HG03196 (cell line): Measurements from ENCODE around the gene NPAS3.

ENCODE experiments used
- ATAC-seq: cut with Tn5 transposase; IDR thresholded peaks from one replicate; pipeline ENCODE4 v1.9.1; 2021; ENCODE audit not compliant: unreplicated experiment

NPAS3 gene

GRCh38 chr14:33307691-33308251, 369.1 kb downstream of the NPAS3 start:
- ATAC-seq = no peak

- no peak for ATAC-seq
These were observed 370.4 kb downstream of the NPAS3 start for GRCh38 chr14:33309106-33309505.

DNA sequence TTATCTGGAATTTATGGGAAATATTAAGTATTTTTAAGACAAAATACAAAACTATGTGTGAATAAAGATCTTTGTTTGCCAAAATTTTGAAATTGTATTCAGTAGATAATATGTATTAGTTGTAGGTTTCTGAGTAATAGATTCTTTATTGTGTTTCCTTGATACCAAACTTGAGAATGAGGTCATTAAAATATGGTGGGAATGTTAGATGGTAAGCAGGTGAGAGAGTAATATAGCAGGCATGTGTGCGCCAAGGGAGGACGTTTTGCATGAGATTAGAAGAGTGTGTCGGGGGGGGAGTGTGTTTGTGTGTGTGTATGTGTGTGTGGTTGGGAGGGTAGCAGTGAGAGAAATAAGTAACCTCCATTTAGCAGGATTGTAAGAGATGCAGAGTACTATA, 376.5 kb downstream of the NPAS3 start:
- ATAC-seq = no peak

DNA sequence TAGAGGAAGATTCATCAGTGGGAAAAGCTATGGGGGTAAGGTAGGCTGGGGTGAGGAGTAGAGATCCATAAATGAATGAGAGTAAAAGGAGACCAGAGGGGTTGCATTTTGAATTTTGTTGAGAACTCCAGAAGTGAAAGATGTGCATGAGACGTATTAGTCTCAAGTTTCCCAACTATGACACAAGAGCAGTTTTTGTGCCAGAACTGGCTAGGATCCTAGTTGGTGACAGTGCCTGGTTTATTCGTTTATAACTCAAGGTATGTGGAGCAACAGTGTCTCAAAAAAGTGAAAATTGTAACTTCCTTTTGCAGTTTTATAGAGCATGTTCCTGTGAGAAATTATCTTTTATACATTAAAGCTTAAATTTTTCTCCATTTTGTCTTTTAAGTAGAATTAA, 377.0 kb downstream of the NPAS3 start:
- ATAC-seq = no peak

DNA sequence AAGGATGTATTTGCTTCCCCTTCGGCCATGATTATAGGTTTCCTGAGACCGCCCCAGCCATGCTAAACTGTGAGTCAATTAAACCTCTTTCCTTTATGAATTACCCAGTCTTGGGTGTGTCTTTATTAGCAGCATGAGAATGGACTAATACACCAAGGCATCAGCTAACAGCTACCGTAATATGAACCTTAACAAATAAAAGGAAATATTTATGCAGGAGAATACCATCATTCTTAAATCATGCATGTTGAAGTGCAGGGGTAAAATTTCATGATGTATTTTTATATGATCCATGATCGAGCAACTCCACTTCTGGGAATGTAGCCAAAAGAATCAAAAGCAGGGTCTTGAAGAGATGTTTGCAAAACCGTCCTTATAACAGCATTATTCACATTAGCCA, 379.0 kb downstream of the NPAS3 start:
- ATAC-seq = no peak

GRCh38 chr14:33323979-33324378, 385.3 kb downstream of the NPAS3 start:
- ATAC-seq = no peak

GRCh38 chr14:33331176-33331949, 392.7 kb downstream of the NPAS3 start:
- no peak for ATAC-seq

DNA sequence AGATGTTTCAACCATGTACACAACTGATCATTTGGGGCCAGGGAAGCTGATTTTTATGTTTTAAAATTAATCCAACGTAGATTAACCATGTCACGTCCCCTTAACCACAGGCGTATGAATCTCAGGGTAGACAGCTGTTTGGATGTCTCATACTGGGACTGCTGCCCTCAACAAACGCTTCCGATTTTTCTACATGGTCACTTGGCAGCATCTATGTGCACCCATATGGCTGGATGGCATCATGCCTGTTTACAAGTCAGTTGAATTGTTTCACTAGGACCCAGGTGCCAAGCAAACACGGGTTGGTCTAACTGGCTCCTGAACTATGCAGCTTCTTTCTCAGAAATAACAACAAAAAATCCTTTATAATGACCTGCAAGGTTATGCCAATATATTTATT, 393.8 kb downstream of the NPAS3 start:
- no peak for ATAC-seq

GRCh38 chr14:33335366-33335765, 396.7 kb downstream of the NPAS3 start:
- ATAC-seq = no peak

GRCh38 chr14:33342299-33342974, 403.8 kb downstream of the NPAS3 start:
- no peak for ATAC-seq

- no peak for ATAC-seq
These were observed 404.3 kb downstream of the NPAS3 start for GRCh38 chr14:33343016-33343415.

DNA sequence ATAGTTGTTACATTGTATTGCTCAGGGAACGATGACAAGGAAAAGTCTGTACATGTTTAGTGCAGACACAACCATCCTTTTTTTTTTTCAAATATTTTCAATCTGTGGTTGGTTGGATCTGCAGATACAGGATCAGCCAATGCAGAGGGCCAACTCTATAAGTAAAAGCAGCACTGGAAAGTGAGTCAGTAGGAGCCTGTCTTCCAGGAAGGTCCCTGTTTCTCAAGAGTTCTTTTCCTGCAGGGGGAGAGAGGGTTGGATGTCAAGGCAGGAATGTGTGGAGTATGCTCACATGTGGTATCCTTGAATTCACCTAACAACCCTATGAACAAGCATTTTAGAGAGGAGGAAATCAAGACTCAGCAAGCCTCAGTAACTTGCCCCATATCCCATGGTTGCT, 409.1 kb downstream of the NPAS3 start:
- ATAC-seq = no peak

DNA sequence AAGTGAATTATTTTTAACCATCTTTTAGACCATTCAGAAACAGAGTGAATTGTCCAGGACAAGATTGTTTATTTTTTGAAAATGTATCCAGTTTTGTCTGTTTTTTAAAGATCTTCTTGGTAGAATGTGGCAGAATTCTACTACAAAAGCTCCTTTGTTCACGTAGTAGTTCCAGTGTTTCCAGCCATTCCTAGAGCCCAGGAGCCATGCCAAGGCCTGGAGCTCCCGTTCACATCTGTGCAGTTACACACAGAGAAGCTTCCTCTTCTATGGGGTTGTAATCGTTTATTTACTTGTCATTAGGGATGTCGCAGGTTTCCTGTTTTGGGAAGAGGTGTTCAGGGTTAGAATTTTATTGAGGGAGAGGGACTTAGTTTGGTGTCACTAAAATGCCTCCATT, 409.8 kb downstream of the NPAS3 start:
- ATAC-seq = no peak

- ATAC-seq = no peak
These were observed 411.2 kb downstream of the NPAS3 start for GRCh38 chr14:33349871-33350270.

GRCh38 chr14:33350366-33350990, 411.8 kb downstream of the NPAS3 start:
- no peak for ATAC-seq

DNA sequence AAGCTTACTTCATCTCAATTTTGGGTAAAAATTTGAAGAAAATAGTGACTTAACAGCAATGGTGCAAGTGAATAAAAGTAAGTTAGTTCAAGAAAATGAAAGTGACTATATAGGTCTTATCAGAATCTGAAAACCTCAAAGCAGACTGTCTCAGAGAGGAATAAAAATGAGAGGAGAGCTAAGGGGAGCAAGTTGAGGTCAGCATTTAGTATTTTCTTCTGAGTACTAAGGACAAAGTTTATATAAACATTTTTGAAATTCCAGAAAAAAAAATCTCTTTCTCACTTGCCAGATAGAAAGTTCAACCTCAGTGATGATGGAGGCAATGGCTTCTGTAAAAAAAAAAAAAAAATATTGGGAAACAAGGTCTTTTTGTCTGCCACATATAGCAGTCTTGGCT, 414.1 kb downstream of the NPAS3 start:
- ATAC-seq = no peak

DNA sequence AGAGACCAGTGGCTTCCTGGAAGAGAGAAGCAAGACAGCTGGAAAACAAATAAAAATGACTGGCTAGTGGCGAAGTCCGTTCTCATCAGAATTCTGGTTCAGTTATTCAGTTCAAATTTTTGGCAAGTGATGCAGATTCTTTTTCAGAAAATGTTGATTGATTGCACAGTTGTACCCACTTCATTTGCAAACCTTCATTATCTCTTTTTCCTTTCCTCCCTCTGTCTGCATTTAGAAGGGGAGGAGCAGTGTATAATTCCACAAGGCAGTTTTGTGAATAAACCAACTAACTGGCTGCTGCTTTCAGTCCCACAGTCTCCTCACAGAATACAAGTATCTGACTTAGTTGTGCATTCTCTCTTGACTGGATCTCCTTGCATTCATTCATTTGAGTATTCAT, 417.5 kb downstream of the NPAS3 start:
- no peak for ATAC-seq

- ATAC-seq = no peak
These were observed 418.7 kb downstream of the NPAS3 start for GRCh38 chr14:33357225-33358010.

GRCh38 chr14:33359288-33359881, 420.7 kb downstream of the NPAS3 start:
- ATAC-seq = no peak

GRCh38 chr14:33362934-33363333, 424.3 kb downstream of the NPAS3 start:
- no peak for ATAC-seq

- ATAC-seq = no peak
These were observed 425.0 kb downstream of the NPAS3 start for GRCh38 chr14:33363682-33364081.
